ENCODE measurements around the gene NUP153.

NUP153 gene

DNA sequence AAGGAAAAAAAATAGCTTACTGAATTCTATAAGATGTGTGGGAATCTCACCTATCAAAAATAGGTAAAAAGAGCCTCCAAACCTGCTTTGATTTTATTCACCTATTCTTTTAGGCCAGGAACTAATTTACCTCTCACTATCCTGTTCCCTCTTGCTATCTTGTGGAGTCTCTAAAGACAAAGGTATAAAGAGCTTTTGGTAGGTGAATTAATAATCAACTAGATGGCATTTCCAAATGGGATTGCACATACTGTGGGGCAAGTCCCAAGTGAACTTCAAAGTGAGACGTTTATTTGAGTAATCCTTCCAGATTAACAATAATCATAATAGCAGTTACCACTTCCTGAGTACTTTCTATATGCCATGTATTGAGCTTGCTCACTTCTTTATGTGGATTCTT, 103.8 kb downstream of the NUP153 start:
- no peak overlapping the region for H3K4me3 ChIP-seq (ENCODE audit: severe bottlenecking)
- no peaks in the 10 kb centered on the region for H3K27me3 ChIP-seq (ENCODE audit: insufficient read depth, poor library complexity, severe bottlenecking)
- no peak for ATAC-seq (ENCODE audit: low read depth)
- DNase-seq (ENCODE audit: low spot score) = no peak
- TF ChIP-seq, protein P1, sequence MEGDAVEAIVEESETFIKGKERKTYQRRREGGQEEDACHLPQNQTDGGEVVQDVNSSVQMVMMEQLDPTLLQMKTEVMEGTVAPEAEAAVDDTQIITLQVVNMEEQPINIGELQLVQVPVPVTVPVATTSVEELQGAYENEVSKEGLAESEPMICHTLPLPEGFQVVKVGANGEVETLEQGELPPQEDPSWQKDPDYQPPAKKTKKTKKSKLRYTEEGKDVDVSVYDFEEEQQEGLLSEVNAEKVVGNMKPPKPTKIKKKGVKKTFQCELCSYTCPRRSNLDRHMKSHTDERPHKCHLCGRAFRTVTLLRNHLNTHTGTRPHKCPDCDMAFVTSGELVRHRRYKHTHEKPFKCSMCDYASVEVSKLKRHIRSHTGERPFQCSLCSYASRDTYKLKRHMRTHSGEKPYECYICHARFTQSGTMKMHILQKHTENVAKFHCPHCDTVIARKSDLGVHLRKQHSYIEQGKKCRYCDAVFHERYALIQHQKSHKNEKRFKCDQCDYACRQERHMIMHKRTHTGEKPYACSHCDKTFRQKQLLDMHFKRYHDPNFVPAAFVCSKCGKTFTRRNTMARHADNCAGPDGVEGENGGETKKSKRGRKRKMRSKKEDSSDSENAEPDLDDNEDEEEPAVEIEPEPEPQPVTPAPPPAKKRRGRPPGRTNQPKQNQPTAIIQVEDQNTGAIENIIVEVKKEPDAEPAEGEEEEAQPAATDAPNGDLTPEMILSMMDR (IDR thresholded peaks at IDR 0.05; ENCODE audit: poor library complexity, severe bottlenecking) = no peak
- H3K9me3 ChIP-seq (ENCODE audit: severe bottlenecking) = no peaks in the 10 kb centered on the region
- H3K36me3 ChIP-seq (ENCODE audit: low read depth) = peaks cover 26% of the 10 kb centered on the region
- peaks cover 7% of the 10 kb centered on the region for H3K4me1 ChIP-seq (ENCODE audit: insufficient read depth, poor library complexity, severe bottlenecking)
- H3K27ac ChIP-seq (ENCODE audit: poor library complexity, severe bottlenecking) = no peak overlapping the region

DNA sequence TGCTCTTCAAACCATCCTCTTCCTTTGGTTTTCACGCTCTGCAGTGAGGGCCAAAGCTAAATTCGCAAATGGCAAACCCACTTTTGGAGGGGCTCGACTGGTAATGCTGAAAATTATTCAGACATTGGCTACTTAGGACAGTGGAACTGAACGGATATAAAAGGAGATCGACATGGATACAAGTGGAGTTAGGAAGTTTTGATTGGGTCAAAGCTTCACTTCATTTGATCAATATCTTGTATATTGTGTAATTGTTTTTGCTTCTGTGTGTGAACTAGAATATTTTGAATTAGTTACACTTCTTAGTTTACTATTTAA, 105.4 kb downstream of the NUP153 start:
- peak; percentile 3; the same call in 2 of the 3 replicates for ATAC-seq (ENCODE audit: low read depth)
- TF ChIP-seq, protein P1 (IDR thresholded peaks at IDR 0.05; ENCODE audit: poor library complexity, severe bottlenecking) = no peak

DNA sequence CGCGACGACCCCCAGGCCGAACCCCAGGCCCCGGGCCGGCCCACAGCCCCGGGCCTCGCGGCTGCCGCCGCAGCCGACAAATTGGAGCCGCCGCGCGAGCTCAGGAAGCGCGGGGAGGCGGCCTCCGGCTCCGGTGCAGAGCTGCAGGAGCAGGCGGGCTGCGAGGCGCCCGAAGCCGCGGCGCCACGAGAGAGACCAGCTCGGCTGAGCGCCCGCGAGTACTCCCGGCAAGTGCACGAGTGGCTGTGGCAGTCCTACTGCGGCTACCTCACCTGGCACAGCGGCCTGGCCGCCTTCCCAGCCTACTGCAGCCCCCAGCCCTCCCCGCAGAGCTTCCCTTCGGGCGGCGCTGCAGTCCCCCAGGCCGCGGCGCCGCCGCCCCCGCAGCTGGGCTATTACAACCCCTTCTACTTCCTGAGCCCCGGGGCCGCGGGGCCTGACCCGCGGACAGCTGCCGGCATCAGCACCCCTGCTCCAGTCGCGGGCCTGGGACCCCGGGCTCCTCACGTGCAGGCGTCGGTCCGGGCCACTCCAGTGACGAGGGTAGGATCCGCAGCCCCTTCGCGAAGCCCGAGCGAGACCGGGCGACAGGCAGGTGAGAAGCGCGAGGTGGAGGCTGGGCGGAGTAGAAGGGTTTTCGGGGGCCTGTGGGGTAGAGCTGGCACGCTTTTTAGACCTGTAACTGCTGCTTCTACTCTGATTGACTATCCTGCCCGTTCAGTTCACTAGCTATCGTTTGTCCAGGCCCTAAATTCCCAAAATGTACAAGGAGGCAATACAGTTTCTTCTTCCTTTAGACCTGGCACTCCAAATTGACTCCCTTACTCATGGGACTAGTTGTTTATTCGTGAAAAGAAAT, 106.0 kb downstream of the NUP153 start:
- ATAC-seq (ENCODE audit: low read depth) (peak; percentile 63), DNase-seq (ENCODE audit: low spot score) (peak; percentile 65)
- peak overlapping the region; percentile 90 for H3K4me3 ChIP-seq (ENCODE audit: severe bottlenecking)
- H3K27me3 ChIP-seq (ENCODE audit: insufficient read depth, poor library complexity, severe bottlenecking) = no peaks in the 10 kb centered on the region
- H3K36me3 ChIP-seq (ENCODE audit: low read depth) = peaks cover 14% of the 10 kb centered on the region
- H3K27ac ChIP-seq (ENCODE audit: poor library complexity, severe bottlenecking) = peak overlapping the region; percentile 30
- H3K4me1 ChIP-seq (ENCODE audit: insufficient read depth, poor library complexity, severe bottlenecking) = peaks cover 7% of the 10 kb centered on the region
- TF ChIP-seq, protein P1 (IDR thresholded peaks at IDR 0.05; ENCODE audit: poor library complexity, severe bottlenecking) = no peak
- no peaks in the 10 kb centered on the region for H3K9me3 ChIP-seq (ENCODE audit: severe bottlenecking)

More for the DNA sequence above, 105.4 kb downstream of the NUP153 start:
- peak overlapping the region; percentile 90 for H3K4me3 ChIP-seq (ENCODE audit: severe bottlenecking)
- H3K27ac ChIP-seq (ENCODE audit: poor library complexity, severe bottlenecking) = peak overlapping the region; percentile 30
- peaks cover 7% of the 10 kb centered on the region for H3K4me1 ChIP-seq (ENCODE audit: insufficient read depth, poor library complexity, severe bottlenecking)
- H3K27me3 ChIP-seq (ENCODE audit: insufficient read depth, poor library complexity, severe bottlenecking) = no peaks in the 10 kb centered on the region
- H3K9me3 ChIP-seq (ENCODE audit: severe bottlenecking) = no peaks in the 10 kb centered on the region
- DNase-seq (ENCODE audit: low spot score) = no peak
- H3K36me3 ChIP-seq (ENCODE audit: low read depth) = peaks cover 17% of the 10 kb centered on the region

DNA sequence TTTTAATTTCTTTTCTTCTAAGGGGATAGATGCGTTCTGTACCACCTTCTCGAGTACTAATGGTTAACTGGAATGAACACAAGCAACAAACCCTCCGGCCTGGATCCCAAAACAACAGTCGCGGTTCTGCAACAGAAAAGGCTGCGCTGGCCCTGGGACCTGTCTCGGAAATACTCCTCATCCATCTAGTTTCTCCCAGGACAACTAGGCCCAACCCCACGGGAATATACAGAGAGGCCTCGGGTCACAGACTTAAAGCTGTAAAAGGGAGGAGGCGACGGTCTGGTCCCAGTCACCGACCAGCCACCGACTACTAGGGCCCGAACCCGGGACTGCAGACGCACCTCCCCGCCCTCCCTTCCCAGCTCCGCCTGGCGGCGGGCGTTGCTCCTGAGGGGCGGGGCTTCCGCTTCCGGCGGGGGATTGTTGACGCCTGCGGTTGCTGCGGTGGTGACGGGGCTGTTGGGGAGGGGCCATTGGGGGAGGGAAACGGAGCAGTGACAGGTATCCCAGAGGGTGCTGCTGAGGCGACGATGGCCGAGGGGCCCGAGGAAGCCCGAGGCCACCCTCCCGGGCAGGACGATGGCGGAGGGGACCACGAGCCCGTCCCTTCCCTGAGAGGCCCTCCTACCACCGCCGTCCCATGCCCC, 106.7 kb downstream of the NUP153 start, which contains the start of gene FAM8A1:
Gene FAM8A1, plus strand, starts transcription at position 426 of the 650 bp plus-strand sequence. Its CDS starts 108 bp downstream, at position 534.
- H3K4me3 ChIP-seq (ENCODE audit: severe bottlenecking) = peak within 1 kb of the TSS; percentile 90
- TF ChIP-seq, protein P1 (IDR thresholded peaks at IDR 0.05; ENCODE audit: poor library complexity, severe bottlenecking) = peak; percentile 22
- no peaks in the 10 kb centered on the region for H3K9me3 ChIP-seq (ENCODE audit: severe bottlenecking)
- ATAC-seq (ENCODE audit: low read depth) (peak; percentile 86), DNase-seq (ENCODE audit: low spot score) (peak; percentile 93)
- peak within 1 kb of the TSS; percentile 30 for H3K27ac ChIP-seq (ENCODE audit: poor library complexity, severe bottlenecking)
- no peaks in the 10 kb centered on the region for H3K27me3 ChIP-seq (ENCODE audit: insufficient read depth, poor library complexity, severe bottlenecking)
- H3K36me3 ChIP-seq (ENCODE audit: low read depth) = peaks cover 12% of the 10 kb centered on the region
- peaks cover 7% of the 10 kb centered on the region for H3K4me1 ChIP-seq (ENCODE audit: insufficient read depth, poor library complexity, severe bottlenecking)

All from RWPE2 (cell line).